ENCODE results near the gene SLC8A3.
A peak's percentile ranks its signal among the peaks of the same experiment; 100 is the strongest.

Gene SLC8A3

DNA sequence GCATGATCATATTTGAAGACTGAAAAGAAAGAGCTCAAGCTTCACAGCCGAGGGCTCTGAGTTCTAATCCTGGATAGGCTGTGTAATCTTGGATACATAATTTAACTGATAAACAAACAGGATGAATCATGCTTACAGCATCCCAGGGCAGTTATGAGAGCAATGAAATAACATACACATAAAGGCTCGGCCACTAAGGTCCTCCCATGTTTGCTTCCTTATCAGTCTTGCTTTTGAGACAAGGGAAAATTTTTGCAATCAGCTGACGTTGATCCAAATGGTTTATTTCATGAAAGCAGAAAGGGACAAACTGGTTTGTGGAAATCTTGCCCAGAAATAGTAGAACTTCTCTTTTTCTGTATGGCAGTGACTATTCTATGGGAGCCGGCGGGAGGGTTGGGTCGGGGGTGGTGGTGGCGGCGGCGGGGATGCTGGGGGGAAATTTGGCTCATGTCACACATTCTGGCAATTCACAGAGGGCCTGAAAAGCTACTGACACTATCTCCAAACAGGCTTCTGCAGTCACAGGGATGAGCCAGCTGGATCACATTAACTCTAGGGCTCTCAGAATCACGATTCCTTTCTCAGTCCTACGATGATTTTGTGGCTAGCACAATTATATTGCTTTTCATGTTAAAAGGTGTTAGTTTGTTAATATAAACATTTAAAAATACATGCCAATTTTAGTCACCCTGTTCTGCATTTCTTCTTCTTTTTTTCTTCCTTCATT lies 124.5 kb downstream of the SLC8A3 start:
- DNase-seq: no peak

DNA sequence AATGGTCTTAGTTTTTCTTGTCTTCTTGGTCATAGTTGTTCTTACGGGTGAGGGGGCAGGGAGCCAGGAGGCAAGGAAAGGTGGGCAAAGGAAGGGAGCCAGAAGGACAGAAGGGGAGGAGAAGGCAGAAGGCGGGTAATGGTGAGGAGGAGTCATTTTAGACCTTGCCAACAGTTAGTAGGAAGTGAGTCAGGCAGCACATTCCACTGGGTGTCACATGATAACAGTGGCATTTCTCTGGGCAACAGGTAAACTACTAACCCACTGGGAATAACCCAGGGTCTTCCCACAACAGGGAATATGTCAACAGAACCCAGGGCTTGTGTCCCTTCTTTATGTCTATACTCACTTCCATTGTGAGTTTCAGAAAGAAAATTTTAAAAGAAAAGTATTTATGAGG lies 127.6 kb downstream of the SLC8A3 start:
- DNase-seq: peak; percentile 28

DNA sequence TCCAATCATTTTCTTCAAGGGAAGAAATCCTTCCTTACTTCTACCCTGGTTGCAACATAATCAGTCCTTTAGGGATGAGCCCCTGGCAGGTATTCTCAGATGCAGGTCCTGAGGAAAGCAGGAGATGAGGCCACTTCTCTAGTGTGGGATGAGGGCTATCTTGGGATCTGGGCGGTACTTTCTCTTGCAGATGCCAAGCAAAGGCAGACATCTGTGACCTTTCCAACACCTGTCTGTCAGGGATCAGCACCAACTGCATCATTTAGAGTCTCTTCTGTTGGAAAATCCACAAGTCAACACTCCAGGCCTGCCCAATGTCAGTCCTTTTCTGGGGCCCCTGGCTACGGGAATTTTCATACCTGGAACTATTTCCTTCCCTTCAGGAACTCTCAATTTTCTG lies 129.2 kb downstream of the SLC8A3 start:
- DNase-seq: no peak

DNA sequence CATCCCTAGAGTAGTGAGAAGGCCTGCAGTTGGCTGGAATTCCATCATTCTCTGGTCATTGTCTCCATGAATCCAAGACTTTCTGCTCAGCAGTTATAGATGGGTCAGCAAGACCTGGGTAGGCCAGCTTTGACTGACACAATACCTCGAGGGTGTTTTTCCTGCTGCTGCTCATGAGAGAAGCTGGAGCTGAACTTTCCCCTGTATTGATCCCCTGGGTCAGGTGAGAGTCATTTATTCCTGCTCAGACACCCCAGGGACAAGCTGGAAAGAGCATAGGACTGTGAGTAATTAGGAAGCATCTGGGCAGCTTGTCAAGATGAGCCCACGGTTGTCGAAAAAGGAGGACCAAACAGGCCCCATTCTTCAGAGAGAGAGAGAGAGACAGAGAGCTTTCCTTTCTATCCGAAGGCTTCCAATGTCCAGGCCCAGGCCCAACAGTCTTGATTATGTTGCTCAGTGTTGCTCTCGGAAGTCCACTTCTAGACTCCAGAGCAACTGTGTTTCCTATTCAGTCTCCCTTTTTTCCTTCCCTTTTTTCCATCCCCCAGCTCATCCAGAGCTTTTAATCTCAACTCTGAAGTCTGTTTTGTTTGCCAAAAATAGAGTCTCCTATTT lies 131.1 kb downstream of the SLC8A3 start:
- DNase-seq: no peak

DNA sequence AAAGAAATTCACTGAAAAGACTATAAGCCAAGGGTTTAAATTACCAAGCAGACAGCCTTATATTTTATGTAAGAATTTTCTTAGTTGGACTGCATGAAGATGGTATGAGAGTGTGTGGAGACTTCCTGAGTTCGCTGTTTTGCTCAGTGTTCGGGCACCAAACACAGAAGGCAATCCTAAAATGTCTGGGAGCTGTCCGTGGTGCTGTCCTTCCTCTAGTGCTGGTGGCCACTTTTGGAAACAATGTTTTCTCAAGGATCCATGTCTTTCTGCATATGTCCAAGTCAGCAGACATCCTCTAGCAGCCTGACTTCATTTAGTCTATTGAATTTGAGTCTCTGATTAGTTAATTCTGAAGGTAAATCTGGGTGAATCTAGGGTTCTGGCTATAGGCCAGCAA lies 135.8 kb downstream of the SLC8A3 start:
- DNase-seq: no peak

DNA sequence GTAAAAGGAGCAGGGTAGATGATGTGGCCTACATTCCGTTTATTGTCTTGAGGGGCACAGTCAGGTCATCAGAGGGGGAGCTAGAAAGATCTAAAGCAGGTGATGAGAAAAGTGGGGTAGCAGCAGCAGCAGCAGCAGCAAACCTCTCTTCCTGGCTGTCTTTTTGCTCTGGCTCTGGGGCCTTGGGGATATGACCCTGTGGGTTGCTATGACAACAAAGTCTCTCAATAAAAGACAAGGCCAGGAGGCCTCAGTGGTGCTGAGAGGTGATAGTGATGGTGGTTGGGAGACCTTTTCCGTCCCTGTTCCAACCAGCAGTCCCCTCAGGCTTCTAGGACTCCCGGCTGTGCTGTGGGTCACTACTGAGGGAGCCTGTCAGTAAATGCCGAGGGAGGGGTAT lies 138.6 kb downstream of the SLC8A3 start:
- no peak for DNase-seq

DNA sequence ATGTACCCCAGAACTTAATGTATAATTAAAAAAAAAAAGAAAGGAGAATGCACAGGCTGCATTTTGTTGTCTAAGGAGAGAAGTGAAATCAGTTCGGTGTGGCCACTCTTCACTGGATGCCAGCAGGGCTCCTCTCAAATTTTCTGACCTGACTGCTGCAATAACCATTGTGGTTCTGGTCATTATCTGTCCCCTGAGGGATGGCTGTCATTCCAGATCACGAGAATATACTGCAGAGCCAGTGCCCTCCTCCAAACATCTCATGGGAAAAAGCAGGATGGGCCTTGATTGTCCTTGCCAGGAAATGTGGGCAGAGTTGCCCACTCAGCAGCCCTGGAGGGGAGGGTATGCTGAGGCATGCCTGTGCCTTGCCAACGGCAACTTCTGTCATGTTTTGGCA lies 139.1 kb downstream of the SLC8A3 start:
- DNase-seq: no peak

DNA sequence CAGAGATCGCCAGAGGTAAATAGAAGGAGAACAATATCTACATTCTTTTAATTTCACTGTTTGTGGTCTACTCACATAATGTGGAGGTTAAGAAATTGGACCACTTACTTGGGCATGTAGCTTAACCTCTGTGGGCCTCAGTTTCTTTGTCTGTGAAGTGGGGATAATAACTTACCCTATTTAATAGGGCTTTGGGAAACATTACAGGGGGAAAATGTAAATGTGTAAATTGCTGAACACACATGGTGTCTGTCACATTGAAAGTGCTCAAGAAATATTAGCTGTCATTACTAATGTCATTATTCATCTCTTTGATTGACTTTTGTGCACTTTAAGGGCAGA lies 140.5 kb downstream of the SLC8A3 start:
- no peak for DNase-seq

DNA sequence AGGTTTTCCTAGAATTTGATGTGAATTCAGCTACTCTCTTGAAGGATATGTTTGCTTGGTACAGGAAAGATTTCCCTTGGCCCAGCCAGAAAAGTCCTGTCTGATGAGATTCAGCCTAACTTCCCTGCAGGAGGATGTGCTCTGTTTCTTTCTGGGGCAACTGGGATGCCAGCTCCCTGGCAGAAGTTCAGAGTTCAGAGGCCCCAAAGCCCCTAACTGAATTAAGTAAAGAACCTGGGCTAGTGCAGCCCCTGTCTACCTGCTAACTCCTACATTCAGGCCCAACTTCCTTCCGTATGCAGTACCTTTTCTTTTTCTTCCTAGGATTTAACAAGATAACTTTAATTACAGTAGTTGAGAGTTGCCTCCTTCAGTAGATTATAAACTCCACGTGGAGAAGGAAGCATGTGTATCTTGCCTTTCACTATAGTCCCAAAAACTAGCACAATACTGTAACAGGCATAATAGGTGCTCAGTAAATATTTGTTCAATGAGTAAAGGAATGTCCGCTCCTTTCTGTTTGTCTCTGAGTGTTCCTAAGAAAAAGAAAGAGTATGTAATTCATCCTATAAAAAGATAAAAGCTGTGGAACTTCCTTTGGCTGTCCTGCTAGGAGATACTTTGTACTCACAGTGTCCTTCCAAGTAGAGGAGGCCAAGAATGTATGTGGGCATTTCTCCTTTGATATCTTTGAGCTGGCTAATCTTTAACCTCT lies 141.0 kb downstream of the SLC8A3 start:
- no peak for DNase-seq

DNA sequence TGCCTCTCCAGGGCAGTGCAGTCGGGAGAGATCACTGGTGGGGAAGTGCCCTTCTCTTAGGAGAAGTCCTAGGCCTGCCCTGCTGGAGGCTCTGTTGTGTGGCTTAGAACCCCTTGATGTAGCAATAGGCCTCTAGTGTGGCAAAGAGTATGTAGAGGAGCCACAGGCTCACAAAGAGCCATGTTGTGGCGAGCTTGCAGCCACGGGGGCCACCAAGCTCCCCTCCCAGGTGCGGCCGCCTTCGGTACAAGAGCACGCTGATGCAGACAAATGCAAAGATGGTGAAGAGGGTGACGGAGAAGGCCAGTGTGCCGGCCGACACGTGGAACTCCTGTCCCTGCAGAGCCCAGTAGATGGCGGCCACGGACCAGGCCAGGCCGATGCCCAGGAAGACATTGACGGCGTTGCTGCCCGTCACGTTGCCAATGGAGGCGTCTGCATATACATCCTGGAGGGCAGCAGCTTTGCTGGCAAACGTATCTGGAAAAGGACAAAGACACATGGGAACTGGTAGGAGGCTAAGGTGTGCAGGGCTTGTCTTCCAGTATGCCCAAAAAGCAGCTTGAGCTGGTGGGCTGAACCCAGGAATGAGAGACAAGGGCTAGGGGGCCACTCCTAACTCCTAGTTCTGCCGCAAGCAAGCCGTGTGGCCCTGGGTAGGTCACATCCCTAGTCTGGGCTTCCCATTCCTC lies 142.8 kb downstream of the SLC8A3 start:
- DNase-seq: peak; percentile 67

DNA sequence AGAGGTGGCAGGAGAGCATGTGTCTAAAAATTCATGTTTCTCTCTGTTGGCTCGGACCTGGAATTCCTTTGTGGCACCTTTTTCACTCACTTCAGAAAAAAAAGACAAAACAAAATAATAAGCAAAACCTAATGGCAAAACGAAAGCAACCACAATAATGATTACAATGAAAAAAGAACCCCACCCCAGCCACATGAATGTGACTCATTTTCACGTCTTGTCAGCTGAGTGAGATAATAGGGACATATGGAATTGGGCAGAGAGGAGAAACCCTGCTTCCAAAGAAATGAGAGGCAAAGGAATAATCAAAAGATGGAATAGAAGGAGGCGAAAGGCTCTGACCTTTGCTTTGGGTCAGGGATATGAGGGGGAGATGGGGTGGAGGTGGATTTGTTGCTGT lies 143.4 kb downstream of the SLC8A3 start:
- no peak for DNase-seq

DNA sequence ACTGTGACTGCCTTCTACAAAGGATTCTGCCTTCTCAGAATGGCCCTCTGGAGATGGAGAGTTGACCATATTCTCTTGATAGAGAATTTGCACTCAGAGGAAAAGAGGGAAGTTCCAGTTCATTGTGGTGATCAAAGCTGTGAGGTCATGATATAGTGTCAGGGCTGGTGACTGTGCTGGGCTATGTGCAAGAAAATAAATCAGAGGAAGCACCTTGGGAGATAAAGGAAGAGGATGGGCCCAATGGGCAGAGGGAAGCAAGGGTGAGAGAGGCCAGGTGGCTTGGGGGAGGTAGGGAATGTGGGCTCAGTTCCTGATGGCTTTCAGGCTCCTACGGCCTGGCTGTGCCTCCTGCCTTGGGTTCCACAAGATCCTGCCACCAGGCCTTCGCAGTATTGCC lies 145.8 kb downstream of the SLC8A3 start:
- DNase-seq: no peak

DNA sequence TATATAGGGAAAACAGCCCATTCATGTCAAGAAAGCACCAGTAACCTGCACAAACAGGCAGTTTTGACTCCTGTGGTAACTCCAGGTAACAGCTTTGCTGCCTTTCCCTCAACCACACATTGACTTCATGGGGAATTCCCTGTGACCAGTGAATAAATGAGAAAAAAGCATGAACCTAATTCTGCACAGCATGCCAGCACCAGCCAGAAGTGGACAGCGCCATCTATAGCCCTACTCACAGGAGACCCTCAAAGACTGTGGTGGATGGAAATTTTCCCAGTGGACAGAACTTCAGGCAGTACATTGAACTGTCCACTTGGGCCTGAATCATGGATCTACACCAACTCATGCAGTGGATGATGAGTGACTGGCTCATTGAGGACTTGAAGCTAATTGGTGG lies 152.1 kb downstream of the SLC8A3 start:
- no peak for DNase-seq

DNA sequence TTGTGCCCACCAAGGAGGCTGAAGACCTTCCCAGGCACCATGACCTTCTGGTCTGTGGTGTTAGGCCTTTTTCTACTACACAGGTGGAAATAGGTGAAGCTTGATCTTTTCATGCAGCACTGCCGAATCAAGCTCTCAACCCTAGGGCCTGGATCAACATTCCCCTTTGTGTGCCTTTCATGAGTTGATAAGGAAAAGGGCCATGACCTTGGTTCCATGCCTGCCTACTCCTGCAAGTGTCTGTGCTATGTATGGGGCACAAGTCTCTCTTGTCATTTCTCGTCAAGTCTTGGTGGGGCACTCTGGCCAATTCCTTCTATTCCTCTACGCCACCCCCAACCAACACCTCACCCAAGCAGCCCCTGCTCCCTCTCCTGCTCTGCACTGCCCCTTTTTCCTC lies 154.5 kb downstream of the SLC8A3 start:
- DNase-seq: no peak

DNA sequence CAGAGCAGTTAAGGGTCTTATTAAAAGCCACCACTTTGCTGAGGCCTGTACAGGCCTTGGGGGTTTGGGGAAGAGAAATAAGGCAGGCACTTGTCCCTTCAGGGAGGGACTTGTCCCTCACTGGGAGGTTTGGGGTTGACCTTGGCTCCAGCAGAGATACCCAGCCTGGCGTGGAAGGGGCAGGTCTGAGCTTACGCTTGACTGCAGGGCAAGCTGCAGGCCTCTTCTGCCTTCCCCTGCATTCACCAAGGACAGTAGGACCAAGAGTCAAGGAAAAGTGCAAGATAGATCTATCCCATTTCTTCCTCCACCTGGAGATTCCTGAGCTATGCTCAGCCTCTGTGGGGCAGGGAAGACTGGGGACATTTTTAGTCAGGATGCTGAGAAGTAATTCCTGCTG lies 155.2 kb downstream of the SLC8A3 start:
- no peak for DNase-seq

DNA sequence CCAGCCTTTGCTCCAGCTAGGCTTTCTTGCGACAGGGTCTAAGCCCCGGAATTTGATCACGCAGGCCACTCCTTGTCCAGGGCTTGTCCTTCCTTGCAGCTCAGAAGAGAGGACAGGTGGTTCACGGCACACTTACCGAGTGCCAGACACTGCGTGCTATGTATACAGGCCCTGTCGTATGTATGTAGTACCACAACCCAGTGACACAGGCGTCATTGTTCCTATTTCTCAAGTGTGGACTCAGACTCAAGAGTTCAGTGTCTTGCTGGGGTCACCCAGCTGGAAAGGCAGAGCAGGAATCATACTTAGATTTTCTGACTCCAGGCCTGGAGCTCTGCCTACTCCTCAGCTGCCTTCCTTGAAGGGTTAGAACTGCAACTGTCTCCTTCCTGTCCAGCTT lies 155.6 kb downstream of the SLC8A3 start:
- DNase-seq: no peak

DNA sequence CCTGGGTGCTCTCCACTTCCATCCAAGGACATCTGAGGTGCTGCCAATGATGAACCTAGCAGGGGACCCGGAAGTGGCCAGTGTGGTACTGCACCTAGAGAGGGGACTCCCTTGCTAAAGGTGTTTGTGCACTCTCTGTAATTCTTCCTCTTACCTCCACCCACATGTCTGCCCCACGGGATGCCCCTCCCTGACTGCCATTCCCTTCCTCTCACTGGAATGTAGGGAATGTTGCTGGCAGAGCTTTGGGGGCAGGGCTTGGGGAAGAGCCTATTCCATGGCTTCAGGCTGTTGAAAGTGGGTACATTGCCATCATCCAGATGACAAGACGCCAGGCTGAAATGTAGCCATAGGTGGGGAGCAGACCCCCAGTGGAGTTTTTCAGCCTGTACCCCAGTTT lies 156.3 kb downstream of the SLC8A3 start:
- DNase-seq: no peak

DNA sequence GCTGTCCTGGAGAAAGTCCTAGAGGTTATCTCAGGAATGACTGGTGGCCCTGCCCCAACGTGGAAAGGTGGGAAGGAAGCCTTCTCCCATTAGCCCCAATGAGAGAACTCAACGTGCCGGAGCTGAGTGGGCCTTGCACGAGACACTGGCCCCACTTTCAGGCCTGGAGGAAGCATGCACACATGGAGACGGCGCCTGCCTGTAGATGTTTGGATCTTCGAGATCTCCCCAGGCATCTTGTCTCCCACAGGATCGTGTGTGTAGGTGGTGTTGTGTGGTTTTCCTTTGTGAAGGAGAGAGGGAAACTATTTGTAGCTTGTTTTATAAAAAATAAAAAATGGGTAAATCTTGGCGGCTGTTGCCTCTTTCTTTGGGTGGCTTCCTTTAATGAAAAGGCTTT lies 156.7 kb downstream of the SLC8A3 start:
- DNase-seq: no peak

DNA sequence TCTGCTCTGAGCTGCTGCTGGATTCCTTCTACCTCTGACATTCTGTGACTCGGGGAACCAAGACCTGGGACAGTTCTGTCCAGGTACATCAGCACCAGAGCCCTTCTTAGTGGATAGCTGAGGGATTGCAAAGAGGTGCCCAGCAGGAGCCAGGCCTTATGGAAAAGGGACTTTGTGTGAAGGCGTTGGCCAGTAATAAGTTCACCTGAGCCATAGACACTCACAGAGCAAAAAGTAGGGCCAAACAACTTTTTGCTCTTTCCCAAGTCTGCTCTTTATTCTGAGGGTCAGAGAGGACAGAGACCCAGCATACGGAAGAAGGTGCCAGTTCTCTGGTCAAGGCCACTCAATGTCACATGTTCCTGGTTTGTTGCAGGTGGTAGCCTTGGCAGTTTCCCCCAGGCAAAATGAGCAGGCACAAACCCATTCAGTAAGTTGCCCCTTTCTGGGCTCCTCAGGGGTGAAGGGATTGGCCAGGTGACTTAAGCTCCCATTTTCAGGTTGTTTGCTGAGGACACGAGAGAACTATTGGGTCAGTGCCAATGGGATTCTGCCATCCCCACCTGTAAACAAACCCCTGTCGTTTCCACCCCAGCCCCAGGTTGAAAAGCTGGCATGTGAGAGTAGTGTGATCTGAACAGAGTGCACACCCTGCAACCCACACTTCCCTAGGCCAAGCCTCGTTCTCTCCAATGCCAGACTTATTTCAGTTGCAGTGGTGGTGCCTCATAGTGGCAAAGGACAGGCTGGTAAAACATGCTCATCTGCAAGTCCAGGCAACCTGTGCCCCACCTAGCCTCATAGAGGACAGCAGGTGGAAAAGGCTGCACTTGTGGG lies 159.2 kb downstream of the SLC8A3 start:
- no peak for DNase-seq

DNA sequence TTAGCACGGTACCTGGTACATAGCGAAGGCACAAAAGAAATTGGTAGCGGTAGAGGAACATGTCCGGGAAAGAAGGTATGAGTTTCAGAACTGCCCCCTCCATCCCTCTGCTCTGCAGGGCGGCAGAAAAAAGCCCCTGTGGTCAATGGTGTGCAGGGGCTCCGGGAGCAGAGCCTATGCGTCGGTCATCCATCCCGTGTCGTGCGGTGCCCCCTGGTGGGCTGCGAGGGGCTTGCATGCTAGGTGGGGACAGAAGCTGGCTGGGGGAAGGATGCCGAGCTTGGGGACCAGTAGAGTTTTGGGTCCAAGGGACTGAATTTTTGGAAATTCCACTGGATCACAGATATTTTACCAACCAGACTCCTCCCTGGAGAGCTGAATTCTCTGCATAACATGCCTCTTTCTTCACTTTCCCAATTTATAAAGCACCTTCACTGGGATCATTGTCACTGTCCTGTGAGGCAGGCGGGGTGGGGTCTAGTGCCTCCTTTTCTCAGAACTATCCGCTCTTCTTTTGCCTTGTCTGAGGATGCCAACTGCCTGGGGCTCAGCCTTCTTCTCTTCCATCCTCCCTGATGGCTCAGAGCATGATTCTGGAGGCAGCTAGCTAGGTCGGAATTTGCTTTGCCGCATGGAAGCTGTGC lies 160.8 kb downstream of the SLC8A3 start:
- DNase-seq: peak; percentile 87

DNA sequence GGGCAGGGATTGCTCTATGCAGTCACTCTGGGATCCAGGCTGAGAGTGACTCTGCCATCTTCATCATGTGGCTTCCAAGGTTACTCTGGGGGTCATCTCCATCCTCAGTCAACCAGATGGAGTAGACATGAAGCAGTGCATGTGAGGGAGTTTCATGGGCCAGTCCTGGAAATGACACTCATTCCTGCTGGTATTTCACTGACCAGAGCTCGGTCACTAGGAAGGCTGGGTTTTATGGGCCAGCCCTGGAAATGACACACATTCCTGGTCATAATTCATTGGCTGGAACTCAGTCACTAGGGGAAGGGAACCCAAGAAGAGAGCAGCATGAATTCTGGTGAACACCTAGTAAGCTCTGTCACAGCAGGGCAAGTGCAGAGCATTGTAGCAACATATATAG lies 164.9 kb downstream of the SLC8A3 start:
- no peak for DNase-seq

DNA sequence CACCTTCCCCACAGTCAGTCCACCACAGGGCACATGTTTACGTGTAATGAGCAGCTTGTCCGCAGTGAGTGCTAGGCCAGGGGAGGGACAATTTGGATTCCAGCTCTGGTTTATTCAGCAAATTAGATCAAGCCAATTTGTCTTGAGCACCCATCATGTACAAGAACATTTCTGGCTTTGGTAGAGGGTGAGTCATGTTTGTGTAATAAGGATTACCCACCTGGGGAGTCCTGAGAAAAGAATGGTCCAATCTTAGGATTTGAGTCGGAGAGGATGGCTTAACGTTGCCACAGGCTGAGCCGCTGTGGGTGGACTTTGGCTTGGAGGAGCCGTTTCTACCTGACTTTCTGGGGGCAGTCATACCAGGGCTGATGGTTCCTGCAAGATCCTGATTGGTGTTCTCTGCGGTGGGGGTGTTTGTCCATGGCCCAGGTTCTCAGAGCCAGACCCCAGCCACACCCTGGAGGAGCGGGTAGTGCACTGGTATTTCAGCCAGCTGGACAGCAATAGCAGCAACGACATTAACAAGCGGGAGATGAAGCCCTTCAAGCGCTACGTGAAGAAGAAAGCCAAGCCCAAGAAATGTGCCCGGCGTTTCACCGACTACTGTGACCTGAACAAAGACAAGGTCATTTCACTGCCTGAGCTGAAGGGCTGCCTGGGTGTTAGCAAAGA lies 165.8 kb downstream of the SLC8A3 start:
- no peak for DNase-seq
